CD8-positive, alpha-beta memory T cell (primary cell): ENCODE data around the gene ITGA4. TPM values are rescaled to one million over a fixed set of nuclear protein-coding genes. Genes with fewer than 3 reads are reported as not detected.
"Not testable (repeated sequence)": the region's sequence is repeated elsewhere in the genome, so short reads cannot be mapped to it uniquely, and the experiment has no call there.

Source experiments
- CTCF ChIA-PET: fragments of 350-600 bp; sonication (Branson Sonifier 250); formaldehyde crosslinking; loops from one replicate; lab custom pipeline; 2021; ENCODE audit warnings: antibody characterized with exemption; lab: Charles Lee
- POLR2A ChIA-PET: fragments of 350-600 bp; sonication (Branson Sonifier 250); formaldehyde crosslinking; loops from one replicate; lab custom pipeline; 2021; ENCODE audit warnings: antibody characterized with exemption; lab: Charles Lee
- DNase-seq, 5 donors: peaks; one replicate each; pipeline versions ENCODE4 v3.0.0 to v3.0.0-alpha.2; 2020 to 2022; ENCODE audit warnings: mixed read lengths in 1 of 5
- H3K27ac ChIP-seq: one replicate; pipeline ENCODE4 v1.7.0; 2013; ENCODE audit warnings: low read depth, mild to moderate bottlenecking, low read length, moderate library complexity
- H3K27me3 ChIP-seq: 2 replicates; pipeline ENCODE4 v1.7.0; 2013; ENCODE audit warnings: low read length, mild to moderate bottlenecking; ENCODE audit not compliant: insufficient read depth, poor library complexity, severe bottlenecking
- H3K36me3 ChIP-seq: 2 replicates; pipeline ENCODE4 v1.7.0; 2013; ENCODE audit warnings: mild to moderate bottlenecking, low read length, moderate library complexity; ENCODE audit not compliant: insufficient read depth
- H3K4me1 ChIP-seq: 2 replicates; pipeline ENCODE4 v1.7.0; 2013; ENCODE audit warnings: mild to moderate bottlenecking, low read length, moderate library complexity; ENCODE audit not compliant: insufficient read depth
- H3K4me3 ChIP-seq: 2 replicates; pipeline ENCODE4 v1.7.0; 2013; ENCODE audit warnings: mild to moderate bottlenecking, low read length
- H3K9me3 ChIP-seq: 2 replicates; pipeline ENCODE4 v1.7.0; 2013; ENCODE audit warnings: mild to moderate bottlenecking, low read length
- H3K27ac Mint-ChIP-seq, 8 donors: one replicate each; pipeline ENCODE4 v1.8.0; 2020 to 2021; ENCODE audit warnings: mixed read lengths in 8 of 8, mild to moderate bottlenecking in 6 of 8, inconsistent platforms in 3 of 8, moderate library complexity in 3 of 8
- H3K27me3 Mint-ChIP-seq, 2 donors: one replicate each; pipeline ENCODE4 v1.8.0; 2020 to 2021; ENCODE audit warnings: mixed read lengths in 2 of 2, mild to moderate bottlenecking in 1 of 2, moderate library complexity in 1 of 2
- H3K36me3 Mint-ChIP-seq, 3 donors: one replicate each; pipeline ENCODE4 v1.8.0; 2020 to 2021; ENCODE audit warnings: mixed read lengths in 3 of 3, inconsistent platforms in 1 of 3, mild to moderate bottlenecking in 1 of 3
- H3K4me1 Mint-ChIP-seq, 3 donors: one replicate each; pipeline ENCODE4 v1.8.0; 2020 to 2021; ENCODE audit warnings: mixed read lengths in 3 of 3, inconsistent platforms in 1 of 3, mild to moderate bottlenecking in 1 of 3
- H3K4me3 Mint-ChIP-seq, 7 donors: one replicate each; pipeline ENCODE4 v1.8.0; 2020 to 2021; ENCODE audit warnings: mixed read lengths in 7 of 7, mild to moderate bottlenecking in 6 of 7, moderate library complexity in 4 of 7, inconsistent platforms in 2 of 7
- H3K9me3 Mint-ChIP-seq, 5 donors: one replicate each; pipeline ENCODE4 v1.8.0; 2020 to 2022; ENCODE audit warnings: mixed read lengths in 5 of 5, mild to moderate bottlenecking in 3 of 5, moderate library complexity in 2 of 5, inconsistent platforms in 1 of 5
- polyA plus RNA-seq: library from polyadenylated mRNA; unstranded; fragments of 300-500 nt; fragmentation: Illumina TruSeq; gene quantifications from one replicate; pipeline ENCODE4 v1.2.3, GENCODE V29; 2021
- total RNA-seq, 2 experiments: library from RNA; stranded (reverse); gene quantifications; one replicate each; pipeline ENCODE4 v1.2.3, GENCODE V29; 2021

Gene ITGA4
- total and polyA plus RNA-seq, 3 experiments from 2014 or later: 142 to 212 (median 142) TPM

DNA sequence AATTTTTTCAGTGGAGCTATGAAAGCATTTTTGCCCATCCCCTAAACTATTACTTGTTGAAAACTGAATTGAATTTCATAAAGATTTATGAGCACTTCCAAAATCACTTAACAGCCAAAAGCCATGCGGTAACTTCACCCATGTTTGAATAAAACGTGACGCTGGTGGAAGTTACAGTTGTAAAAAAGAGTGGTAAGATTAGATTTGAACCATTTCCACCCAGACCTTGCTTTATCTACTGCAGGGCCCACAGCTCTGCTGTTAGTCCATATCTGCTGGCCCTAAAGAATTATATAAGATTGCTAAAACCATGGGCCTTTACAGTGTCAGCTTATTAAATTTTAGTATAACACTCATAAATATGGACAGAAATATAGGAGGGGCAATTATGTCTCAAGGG lies 15.5 kb upstream of the ITGA4 start:
- H3K27me3 ChIP-seq: no peaks in the 10 kb centered on the region
- H3K27me3 Mint-ChIP-seq: no peaks in the 10 kb centered on the region
- CTCF ChIA-PET: interaction anchor here (1.7 kb wide), 1 partner anchor 16 kb away, joined by 7 read pairs; the partner anchor contains the start of gene ITGA4
- POLR2A ChIA-PET: no interaction called here
- no peak overlapping the region for H3K27ac Mint-ChIP-seq
- H3K9me3 ChIP-seq: no peaks in the 10 kb centered on the region
- H3K27ac ChIP-seq: no peak overlapping the region
- no peak overlapping the region for H3K4me3 Mint-ChIP-seq
- peaks cover 23 to 46% (median 31%) of the 10 kb centered on the region in 3 donors for H3K4me1 Mint-ChIP-seq
- no peaks in the 10 kb centered on the region for H3K36me3 Mint-ChIP-seq
- peaks cover 12% of the 10 kb centered on the region for H3K4me1 ChIP-seq
- no peaks in the 10 kb centered on the region for H3K9me3 Mint-ChIP-seq
- H3K4me3 ChIP-seq: no peak overlapping the region
- H3K36me3 ChIP-seq: no peaks in the 10 kb centered on the region
- DNase-seq: no peak

DNA sequence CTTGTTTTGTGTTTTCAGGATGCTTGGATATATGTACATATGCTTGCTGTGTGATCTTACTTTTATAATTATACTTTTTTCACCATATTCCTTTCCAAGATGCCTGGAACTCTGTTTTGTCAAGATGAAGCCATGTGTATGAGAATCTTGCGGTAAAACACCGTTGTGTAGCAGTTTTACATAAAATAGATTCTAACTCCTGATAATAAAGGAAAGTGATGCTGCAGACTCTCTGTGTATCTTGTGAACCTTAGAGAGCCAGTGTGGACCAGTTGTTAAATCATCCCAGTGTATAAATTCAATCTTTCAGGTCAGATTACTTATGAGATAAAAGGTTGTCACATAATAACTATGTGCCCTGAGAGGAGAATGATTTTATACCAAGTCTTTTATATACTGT lies 12.5 kb upstream of the ITGA4 start:
- ChIA-PET CTCF (no interaction called here), POLR2A (no interaction called here)
- Mint-ChIP-seq H3K4me3 (peak overlapping the region in 1 of 7 donors; percentile 7), H3K36me3 (peaks cover 0 to 3% (median 0%) of the 10 kb centered on the region in 3 donors), H3K27ac (no peak overlapping the region), H3K9me3 (no peaks in the 10 kb centered on the region), H3K27me3 (no peaks in the 10 kb centered on the region), H3K4me1 (peaks cover 17 to 38% (median 25%) of the 10 kb centered on the region in 3 donors)
- Histone ChIP-seq H3K4me1 (peaks cover 8% of the 10 kb centered on the region), H3K27ac (no peak overlapping the region), H3K36me3 (no peaks in the 10 kb centered on the region), H3K9me3 (no peaks in the 10 kb centered on the region), H3K4me3 (no peak overlapping the region), H3K27me3 (no peaks in the 10 kb centered on the region)
- DNase-seq: no peak

DNA sequence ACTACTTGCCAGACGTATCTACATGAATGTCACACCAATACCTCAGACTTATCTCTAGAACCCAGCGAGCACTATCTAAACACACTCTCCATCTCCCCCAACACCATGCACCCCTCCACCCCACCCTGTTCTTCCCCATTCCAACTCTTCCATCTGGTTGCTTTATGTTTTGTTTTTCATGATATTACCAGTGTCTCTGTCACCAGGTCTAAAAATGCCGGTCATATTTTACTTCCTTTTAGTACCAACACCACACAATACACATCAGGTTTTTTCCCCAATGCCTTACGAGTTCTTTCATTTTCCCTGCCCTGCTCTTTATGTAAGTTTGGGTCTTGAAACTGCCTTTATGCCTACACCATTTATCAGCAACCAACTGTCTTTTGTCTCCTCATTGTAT lies 10.2 kb upstream of the ITGA4 start:
- no peak for DNase-seq
- Histone ChIP-seq H3K27me3 (no peaks in the 10 kb centered on the region), H3K27ac (no peak overlapping the region), H3K4me3 (no peak overlapping the region), H3K36me3 (no peaks in the 10 kb centered on the region), H3K9me3 (no peaks in the 10 kb centered on the region), H3K4me1 (peaks cover 8% of the 10 kb centered on the region)
- Mint-ChIP-seq H3K4me1 (peaks cover 17 to 34% (median 25%) of the 10 kb centered on the region in 3 donors), H3K9me3 (no peaks in the 10 kb centered on the region), H3K27me3 (no peaks in the 10 kb centered on the region), H3K27ac (peak overlapping the region in 3 of 8 donors; percentile 4 to 59 (median 34)), H3K36me3 (peaks cover 0 to 3% (median 2%) of the 10 kb centered on the region in 3 donors), H3K4me3 (peak overlapping the region in 2 of 7 donors; percentile 1 to 15)
- POLR2A ChIA-PET: interaction anchor here (1.1 kb wide), 1 partner anchor 12 kb away, joined by 7 read pairs; no protein-coding TSS in a partner anchor
- CTCF ChIA-PET: interaction anchor here (1.6 kb wide), 1 partner anchor 19 kb away, joined by 6 read pairs; no protein-coding TSS in a partner anchor

DNA sequence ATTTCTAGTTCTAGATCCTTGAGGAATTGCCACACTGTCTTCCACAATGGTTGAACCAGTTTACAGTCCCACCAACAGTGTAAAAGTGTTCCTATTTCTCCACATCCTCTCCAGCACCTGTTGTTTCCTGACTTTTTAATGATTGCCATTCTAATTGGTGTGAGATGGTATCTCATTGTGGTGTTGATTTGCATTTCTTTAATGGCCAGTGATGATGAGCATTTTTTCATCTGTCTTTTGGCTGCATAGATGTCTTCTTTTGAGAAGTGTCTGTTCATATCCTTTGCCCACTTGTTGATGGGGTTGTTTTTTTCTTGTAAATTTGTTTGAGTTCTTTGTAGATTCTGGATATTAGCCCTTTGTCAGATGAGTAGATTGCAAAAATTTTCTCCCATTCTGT lies 7.9 kb upstream of the ITGA4 start:
- H3K4me1 ChIP-seq, H3K27ac ChIP-seq, POLR2A ChIA-PET, H3K9me3 Mint-ChIP-seq, H3K27me3 ChIP-seq, CTCF ChIA-PET, H3K36me3 Mint-ChIP-seq, H3K4me3 Mint-ChIP-seq, H3K9me3 ChIP-seq, H3K27me3 Mint-ChIP-seq, DNase-seq, H3K27ac Mint-ChIP-seq, H3K36me3 ChIP-seq, H3K4me3 ChIP-seq: not testable (repeated sequence)
- H3K4me1 Mint-ChIP-seq: peaks cover 15 to 30% (median 19%) of the 10 kb centered on the region in 3 donors

DNA sequence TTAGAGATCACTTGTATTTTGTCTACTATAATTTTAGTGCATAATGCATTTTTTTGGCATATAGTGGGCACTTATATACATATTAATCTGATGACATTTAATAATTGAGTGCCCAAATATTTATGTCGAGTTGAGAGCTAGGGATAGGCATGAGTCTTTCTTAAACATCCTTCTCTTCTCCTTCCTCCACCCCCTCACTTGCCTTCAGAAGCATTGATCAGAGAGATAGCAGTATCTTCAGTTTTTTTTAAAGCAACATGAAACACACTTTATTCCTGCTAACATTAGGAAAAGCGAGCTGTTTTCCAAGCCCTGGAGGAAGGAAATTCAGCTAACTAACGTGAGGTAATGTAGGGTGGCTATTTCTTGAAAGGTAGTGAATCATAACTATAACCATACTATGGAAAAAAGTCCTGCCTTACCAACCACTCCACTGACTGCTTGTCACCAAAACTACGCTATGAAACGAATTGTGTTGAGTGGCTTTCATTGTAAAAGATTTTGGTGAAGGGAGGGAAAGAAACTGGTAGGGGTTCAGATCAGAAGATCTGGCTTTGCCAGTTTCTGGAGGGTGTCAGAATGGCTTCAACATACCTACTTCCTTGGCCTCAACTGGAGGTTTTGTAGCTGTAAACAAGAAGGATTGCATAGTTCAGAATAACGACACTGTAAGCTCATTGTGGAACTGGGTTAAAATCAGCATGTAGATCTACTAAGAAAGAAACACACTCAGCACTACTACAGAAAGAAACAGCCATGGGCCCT lies 2.3 kb upstream of the ITGA4 start:
- DNase-seq: no peak
- Histone ChIP-seq H3K4me3 (no peak overlapping the region), H3K9me3 (no peaks in the 10 kb centered on the region), H3K27ac (no peak overlapping the region), H3K36me3 (no peaks in the 10 kb centered on the region), H3K4me1 (peaks cover 24% of the 10 kb centered on the region), H3K27me3 (no peaks in the 10 kb centered on the region)
- peak overlapping the region; percentile 48 to 98 (median 94) for H3K27ac Mint-ChIP-seq
- POLR2A ChIA-PET: interaction anchor here (1.1 kb wide), 1 partner anchor 146 kb away, joined by 4 read pairs; no protein-coding TSS in a partner anchor
- CTCF ChIA-PET: interaction anchor here (0.8 to 6.4 kb wide), 6 partner anchors 8 to 338 kb away, joined by 3 to 52 read pairs (median 4); no protein-coding TSS in a partner anchor
- peak overlapping the region in 6 of 7 donors; percentile 27 to 100 (median 92) for H3K4me3 Mint-ChIP-seq
- H3K4me1 Mint-ChIP-seq: peaks cover 30 to 41% (median 33%) of the 10 kb centered on the region in 3 donors
- peaks cover 4 to 29% (median 10%) of the 10 kb centered on the region in 3 donors for H3K36me3 Mint-ChIP-seq
- H3K27me3 Mint-ChIP-seq: no peaks in the 10 kb centered on the region
- H3K9me3 Mint-ChIP-seq: no peaks in the 10 kb centered on the region

DNA sequence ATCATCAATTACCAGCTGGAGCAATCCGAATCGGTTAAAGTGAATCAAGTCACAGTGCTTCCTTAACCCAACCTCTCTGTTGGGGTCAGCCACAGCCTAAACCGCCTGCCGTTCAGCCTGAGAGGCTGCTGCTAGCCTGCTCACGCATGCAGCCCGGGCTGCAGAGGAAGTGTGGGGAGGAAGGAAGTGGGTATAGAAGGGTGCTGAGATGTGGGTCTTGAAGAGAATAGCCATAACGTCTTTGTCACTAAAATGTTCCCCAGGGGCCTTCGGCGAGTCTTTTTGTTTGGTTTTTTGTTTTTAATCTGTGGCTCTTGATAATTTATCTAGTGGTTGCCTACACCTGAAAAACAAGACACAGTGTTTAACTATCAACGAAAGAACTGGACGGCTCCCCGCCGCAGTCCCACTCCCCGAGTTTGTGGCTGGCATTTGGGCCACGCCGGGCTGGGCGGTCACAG lies 496 bp upstream of the ITGA4 start:
- H3K4me3 ChIP-seq: peak overlapping the region; percentile 81
- DNase-seq: peak; percentile 67 to 90 (median 82)
- H3K36me3 ChIP-seq: no peaks in the 10 kb centered on the region
- Mint-ChIP-seq H3K27me3 (no peaks in the 10 kb centered on the region), H3K27ac (peak overlapping the region; percentile 88 to 98 (median 95)), H3K4me3 (peak overlapping the region; percentile 86 to 100 (median 95)), H3K36me3 (peaks cover 4 to 46% (median 15%) of the 10 kb centered on the region in 3 donors), H3K9me3 (no peaks in the 10 kb centered on the region), H3K4me1 (peaks cover 39 to 51% (median 49%) of the 10 kb centered on the region in 3 donors)
- no peaks in the 10 kb centered on the region for H3K9me3 ChIP-seq
- ChIA-PET POLR2A (interaction anchor here (0.9 to 2.2 kb wide), 11 partner anchors 10 to 352 kb away, joined by 3 to 15 read pairs (median 4); no protein-coding TSS in a partner anchor), CTCF (interaction anchor here (0.6 to 6.4 kb wide), 35 partner anchors 11 to 376 kb away, joined by 3 to 52 read pairs (median 6); no protein-coding TSS in a partner anchor)
- H3K27me3 ChIP-seq: no peaks in the 10 kb centered on the region
- H3K27ac ChIP-seq: peak overlapping the region; percentile 88
- H3K4me1 ChIP-seq: peaks cover 24% of the 10 kb centered on the region

DNA sequence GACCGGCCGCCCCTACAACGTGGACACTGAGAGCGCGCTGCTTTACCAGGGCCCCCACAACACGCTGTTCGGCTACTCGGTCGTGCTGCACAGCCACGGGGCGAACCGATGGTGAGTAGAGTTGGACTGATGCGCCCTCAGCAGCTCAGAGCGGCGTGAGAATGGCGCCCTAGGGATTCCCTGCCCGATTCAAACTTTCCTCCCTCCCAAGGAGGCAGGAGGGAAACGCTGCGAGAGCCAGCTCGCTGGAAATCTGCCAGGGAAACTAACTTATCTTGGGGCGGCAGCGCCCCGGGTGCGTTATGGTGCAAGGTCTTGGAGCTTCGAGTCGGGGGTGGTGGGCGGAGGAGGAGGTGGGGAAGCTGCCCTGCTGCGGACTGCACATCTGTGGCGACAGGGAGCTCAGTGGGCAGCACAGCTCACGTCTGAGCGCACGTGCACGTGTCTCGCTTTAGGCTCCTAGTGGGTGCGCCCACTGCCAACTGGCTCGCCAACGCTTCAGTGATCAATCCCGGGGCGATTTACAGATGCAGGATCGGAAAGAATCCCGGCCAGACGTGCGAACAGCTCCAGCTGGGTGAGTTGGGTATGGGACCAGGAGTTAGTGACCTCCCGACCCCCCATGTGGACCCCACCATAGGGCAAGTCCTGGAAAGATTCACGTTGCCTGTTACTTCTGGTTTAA lies 697 bp downstream of the ITGA4 start:
- Mint-ChIP-seq H3K4me3 (peak overlapping the region; percentile 90 to 100 (median 95)), H3K27ac (peak overlapping the region; percentile 88 to 99 (median 95)), H3K27me3 (no peaks in the 10 kb centered on the region), H3K9me3 (no peaks in the 10 kb centered on the region), H3K36me3 (peaks cover 4 to 55% (median 12%) of the 10 kb centered on the region in 3 donors), H3K4me1 (peaks cover 45 to 61% (median 59%) of the 10 kb centered on the region in 3 donors)
- H3K36me3 ChIP-seq: no peaks in the 10 kb centered on the region
- H3K27ac ChIP-seq: peak overlapping the region; percentile 88
- peaks cover 32% of the 10 kb centered on the region for H3K4me1 ChIP-seq
- CTCF ChIA-PET: interaction anchor here (0.6 to 6.4 kb wide), 43 partner anchors 9 to 377 kb away, joined by 3 to 52 read pairs (median 5); no protein-coding TSS in a partner anchor
- peak overlapping the region; percentile 81 for H3K4me3 ChIP-seq
- no peaks in the 10 kb centered on the region for H3K27me3 ChIP-seq
- no peaks in the 10 kb centered on the region for H3K9me3 ChIP-seq
- POLR2A ChIA-PET: interaction anchor here (0.7 to 2.2 kb wide), 16 partner anchors 9 to 353 kb away, joined by 3 to 15 read pairs (median 4); no protein-coding TSS in a partner anchor
- DNase-seq: peak; percentile 19 to 68 (median 43)
